Mucosa of rectum (tissue), 2 donors: ENCODE results near the gene NRXN3.

ENCODE experiments used
- H3K27ac ChIP-seq, 2 donors: one replicate each; pipeline ENCODE4 v1.7.0; 2013; ENCODE audit warnings: inconsistent platforms in 2 of 2, low read depth in 2 of 2, low read length in 2 of 2
- H3K27me3 ChIP-seq, 2 donors: one replicate each; pipeline ENCODE4 v1.7.0; 2013; ENCODE audit warnings: low read length in 2 of 2; ENCODE audit not compliant: control insufficient read depth in 2 of 2, insufficient read depth in 2 of 2
- H3K36me3 ChIP-seq, 2 donors: one replicate each; pipeline ENCODE4 v1.7.0; 2013; ENCODE audit warnings: low read length in 2 of 2; ENCODE audit not compliant: control insufficient read depth in 2 of 2, insufficient read depth in 2 of 2
- H3K4me1 ChIP-seq, 2 donors: one replicate each; pipeline ENCODE4 v1.7.0; 2013; ENCODE audit warnings: low read length in 2 of 2, mild to moderate bottlenecking in 1 of 2; ENCODE audit not compliant: control insufficient read depth in 2 of 2, insufficient read depth in 2 of 2
- H3K4me3 ChIP-seq, 2 donors: one replicate each; pipeline ENCODE4 v1.7.0; 2013; ENCODE audit warnings: low read length in 2 of 2
- H3K9ac ChIP-seq, 2 donors: one replicate each; pipeline ENCODE4 v1.7.0; 2013; ENCODE audit warnings: low read length in 2 of 2, low read depth in 1 of 2, mild to moderate bottlenecking in 1 of 2
- H3K9me3 ChIP-seq, 2 donors: one replicate each; pipeline ENCODE4 v1.7.0; 2013; ENCODE audit warnings: low read length in 2 of 2; ENCODE audit not compliant: control insufficient read depth in 2 of 2
- donor health status: healthy.
- donor health status: Normal muscosa, but diverticular disease.

NRXN3 gene

GRCh38 chr14:79467835-79468234 is 1297.7 kb downstream of the NRXN3 start:
- Histone ChIP-seq H3K36me3 (no peaks in the 10 kb centered on the region), H3K9me3 (no peaks in the 10 kb centered on the region), H3K4me3 (no peak overlapping the region), H3K27ac (no peak overlapping the region), H3K4me1 (no peaks in the 10 kb centered on the region), H3K27me3 (no peaks in the 10 kb centered on the region), H3K9ac (no peak overlapping the region)

DNA sequence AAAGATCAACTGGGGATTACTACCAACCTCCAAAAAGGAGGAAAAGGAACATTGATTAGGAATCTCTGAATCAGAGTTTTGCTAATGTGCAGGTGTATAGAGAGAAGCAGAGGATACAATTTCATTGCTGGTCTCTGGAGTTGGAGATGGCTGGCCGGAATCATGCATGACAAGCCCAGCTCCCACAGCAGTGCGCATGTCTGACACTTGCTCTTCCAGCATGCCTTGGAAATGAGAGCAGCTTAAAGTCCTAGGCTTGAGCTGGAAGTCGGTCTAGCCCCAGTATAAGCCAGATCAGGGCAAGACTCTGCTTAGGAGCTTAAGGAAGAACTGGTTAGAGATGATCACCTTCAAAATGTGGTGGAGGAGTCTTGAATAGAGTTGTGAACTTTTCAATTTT is 1298.3 kb downstream of the NRXN3 start:
- H3K27ac ChIP-seq, result no peak overlapping the region
- no peaks in the 10 kb centered on the region for H3K27me3 ChIP-seq
- no peak overlapping the region for H3K9ac ChIP-seq
- H3K36me3 ChIP-seq, result no peaks in the 10 kb centered on the region
- H3K9me3 ChIP-seq, result no peaks in the 10 kb centered on the region
- no peaks in the 10 kb centered on the region for H3K4me1 ChIP-seq
- H3K4me3 ChIP-seq, result no peak overlapping the region

DNA sequence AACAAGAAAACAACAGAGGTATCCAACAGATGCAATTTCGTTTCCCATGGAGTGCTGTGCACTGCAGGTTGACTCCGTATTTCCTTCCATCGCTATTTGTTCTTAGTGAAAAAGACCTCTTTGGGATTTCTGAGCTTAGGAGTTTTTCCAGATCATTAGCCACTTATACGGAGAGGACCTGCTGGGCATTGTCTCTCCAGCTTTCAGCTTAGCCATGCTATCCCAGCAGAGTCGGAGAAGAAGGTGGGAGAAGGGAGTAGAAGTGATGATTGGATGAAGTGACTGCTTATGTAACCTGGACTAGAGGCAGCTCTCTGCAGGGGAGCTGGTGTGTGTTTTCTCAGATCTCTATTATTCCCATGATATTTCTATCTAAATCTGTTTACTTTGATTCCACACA is 1303.5 kb downstream of the NRXN3 start:
- H3K36me3 ChIP-seq, result no peaks in the 10 kb centered on the region
- H3K27me3 ChIP-seq, result no peaks in the 10 kb centered on the region
- no peak overlapping the region for H3K9ac ChIP-seq
- no peak overlapping the region for H3K27ac ChIP-seq
- no peak overlapping the region for H3K4me3 ChIP-seq
- H3K9me3 ChIP-seq, result no peaks in the 10 kb centered on the region
- no peaks in the 10 kb centered on the region for H3K4me1 ChIP-seq

DNA sequence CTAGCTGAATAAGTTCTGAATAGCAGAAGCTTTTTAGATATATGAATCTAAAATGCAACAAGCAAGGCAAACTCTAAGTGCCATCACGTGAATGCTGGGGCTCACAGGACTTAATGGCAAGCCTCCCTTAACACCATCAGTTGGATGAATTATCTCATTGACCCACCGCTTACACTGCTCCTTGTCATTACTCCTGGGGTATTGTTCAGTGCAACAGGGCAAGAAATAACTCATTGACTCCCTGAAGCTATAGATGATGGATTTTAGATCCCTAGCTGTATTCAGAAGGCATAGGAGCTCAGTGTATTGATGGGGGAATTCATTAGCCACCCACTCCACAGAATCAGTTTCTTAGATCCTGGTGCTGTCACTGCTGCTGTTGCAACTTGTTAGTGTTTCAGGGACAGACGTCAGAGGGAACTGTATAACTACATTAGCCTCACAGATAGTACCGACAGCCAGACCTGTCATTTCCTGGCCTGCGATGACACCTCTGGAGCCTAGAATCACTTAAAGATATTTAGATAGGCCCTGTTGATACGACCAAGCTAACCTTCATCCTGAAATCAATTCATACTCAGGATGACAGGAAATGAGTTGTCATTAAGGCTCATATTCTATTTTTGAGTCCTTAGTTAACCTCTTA is 1305.8 kb downstream of the NRXN3 start:
- Histone ChIP-seq H3K9me3 (no peaks in the 10 kb centered on the region), H3K4me3 (no peak overlapping the region), H3K36me3 (no peaks in the 10 kb centered on the region), H3K27ac (no peak overlapping the region), H3K9ac (no peak overlapping the region), H3K4me1 (no peaks in the 10 kb centered on the region), H3K27me3 (no peaks in the 10 kb centered on the region)

DNA sequence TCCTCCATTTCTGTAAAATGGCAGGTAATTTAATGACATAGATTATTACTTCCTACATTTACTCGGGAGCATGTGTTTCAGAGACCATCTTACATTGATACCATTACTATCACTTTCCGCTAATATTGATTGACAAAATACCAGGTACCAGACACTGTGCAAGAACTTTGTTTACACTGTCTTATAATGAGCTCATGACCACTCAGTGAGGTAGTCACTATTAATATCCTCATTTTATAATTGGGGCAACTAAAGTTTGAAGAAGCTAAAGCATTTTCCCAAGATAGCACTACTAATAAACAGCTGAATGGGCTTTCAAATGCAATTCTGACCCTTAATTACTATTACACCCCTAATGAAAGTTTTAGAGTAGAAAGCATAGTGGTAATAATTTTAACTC is 1306.4 kb downstream of the NRXN3 start:
- no peak overlapping the region for H3K4me3 ChIP-seq
- no peak overlapping the region for H3K9ac ChIP-seq
- H3K27ac ChIP-seq, result no peak overlapping the region
- no peaks in the 10 kb centered on the region for H3K9me3 ChIP-seq
- H3K4me1 ChIP-seq, result no peaks in the 10 kb centered on the region
- H3K36me3 ChIP-seq, result no peaks in the 10 kb centered on the region
- no peaks in the 10 kb centered on the region for H3K27me3 ChIP-seq

- no peaks in the 10 kb centered on the region for H3K4me1 ChIP-seq
- H3K9ac ChIP-seq, result no peak overlapping the region
- no peaks in the 10 kb centered on the region for H3K9me3 ChIP-seq
- H3K36me3 ChIP-seq, result no peaks in the 10 kb centered on the region
- H3K27me3 ChIP-seq, result no peaks in the 10 kb centered on the region
- H3K4me3 ChIP-seq, result no peak overlapping the region
- no peak overlapping the region for H3K27ac ChIP-seq
Measured at GRCh38 chr14:79480212-79480611, 1310.0 kb downstream of the NRXN3 start.

- Histone ChIP-seq H3K27ac (no peak overlapping the region), H3K4me3 (no peak overlapping the region), H3K27me3 (no peaks in the 10 kb centered on the region), H3K9me3 (no peaks in the 10 kb centered on the region), H3K4me1 (no peaks in the 10 kb centered on the region), H3K9ac (no peak overlapping the region), H3K36me3 (no peaks in the 10 kb centered on the region)
Measured at GRCh38 chr14:79482825-79483224, 1312.7 kb downstream of the NRXN3 start.

DNA sequence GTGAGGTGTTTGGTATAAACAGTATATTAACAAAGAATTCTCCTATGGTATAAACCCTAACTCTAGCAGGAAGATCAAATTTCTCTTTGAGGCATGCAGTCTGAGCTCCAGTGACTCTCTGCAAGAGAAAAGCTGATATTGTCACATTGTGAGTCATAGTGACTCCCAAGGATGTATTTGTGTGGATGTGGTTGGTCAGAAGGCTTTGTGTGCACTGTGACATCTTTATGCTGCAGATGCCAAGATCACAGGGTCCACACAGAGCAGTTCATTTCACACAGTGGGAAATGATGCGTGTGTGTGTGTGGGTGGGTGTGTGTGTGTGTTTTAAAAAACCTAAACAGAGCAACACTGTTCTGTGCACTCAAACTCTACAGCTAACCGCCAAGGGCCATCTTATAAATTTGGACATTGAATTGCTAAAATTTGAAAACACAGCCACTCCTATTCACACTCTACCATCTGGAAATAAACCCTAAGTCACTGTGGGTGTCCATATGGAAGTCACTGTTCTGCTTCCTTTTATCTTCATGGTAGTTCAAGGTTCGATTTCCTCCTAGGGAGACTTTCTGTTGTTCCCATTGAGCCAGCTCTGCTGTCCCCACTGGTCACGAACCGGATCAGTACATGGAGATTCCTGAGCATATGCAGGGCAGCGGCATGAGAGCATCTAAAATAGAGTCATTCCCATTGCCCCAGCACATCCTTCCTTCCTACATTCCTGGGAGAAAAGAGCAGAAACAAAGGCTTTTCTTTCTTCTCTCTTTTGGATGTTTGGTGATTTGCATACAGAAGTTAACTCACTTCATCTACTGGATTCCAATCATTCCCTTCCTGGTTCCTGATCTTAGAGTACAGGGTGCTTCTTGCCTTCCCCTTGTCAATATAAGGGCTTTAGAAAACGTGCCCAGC is 1313.6 kb downstream of the NRXN3 start:
- H3K27ac ChIP-seq, result no peak overlapping the region
- H3K27me3 ChIP-seq, result no peaks in the 10 kb centered on the region
- no peaks in the 10 kb centered on the region for H3K36me3 ChIP-seq
- H3K9me3 ChIP-seq, result no peaks in the 10 kb centered on the region
- no peak overlapping the region for H3K4me3 ChIP-seq
- H3K9ac ChIP-seq, result no peak overlapping the region
- no peaks in the 10 kb centered on the region for H3K4me1 ChIP-seq

- Histone ChIP-seq H3K27me3 (no peaks in the 10 kb centered on the region), H3K4me3 (no peak overlapping the region)
Measured at GRCh38 chr14:79487632-79488031, 1317.5 kb downstream of the NRXN3 start.

DNA sequence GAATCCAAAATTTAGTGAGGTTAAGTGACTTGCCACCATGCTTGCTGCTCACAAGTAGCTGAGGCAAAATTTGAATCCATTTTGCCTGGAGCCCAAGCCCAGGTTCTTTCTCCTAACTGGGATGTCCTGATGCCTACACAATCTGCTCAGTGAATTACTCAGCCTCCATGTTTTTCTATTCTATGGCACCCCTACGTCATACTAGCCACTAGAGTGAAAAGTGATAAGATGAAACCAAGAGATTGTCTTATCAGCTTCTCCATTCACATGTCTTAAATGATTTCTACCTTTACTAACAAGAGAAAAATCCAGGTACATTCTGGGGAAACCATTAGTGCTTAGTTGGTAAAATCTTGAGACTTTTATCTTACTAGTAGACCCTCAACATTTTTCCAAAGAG is 1321.0 kb downstream of the NRXN3 start:
- H3K9ac ChIP-seq, result no peak overlapping the region
- no peaks in the 10 kb centered on the region for H3K9me3 ChIP-seq
- H3K36me3 ChIP-seq, result no peaks in the 10 kb centered on the region
- H3K27ac ChIP-seq, result no peak overlapping the region
- no peaks in the 10 kb centered on the region for H3K27me3 ChIP-seq
- no peak overlapping the region for H3K4me3 ChIP-seq
- H3K4me1 ChIP-seq, result no peaks in the 10 kb centered on the region

More at GRCh38 chr14:79487632-79488031, 1317.5 kb downstream of the NRXN3 start:
- H3K4me1 ChIP-seq, result no peaks in the 10 kb centered on the region
- no peaks in the 10 kb centered on the region for H3K36me3 ChIP-seq
- H3K9ac ChIP-seq, result no peak overlapping the region
- no peak overlapping the region for H3K27ac ChIP-seq
- no peaks in the 10 kb centered on the region for H3K9me3 ChIP-seq
